Measurements from ENCODE around the gene FOXE3.

DNA sequence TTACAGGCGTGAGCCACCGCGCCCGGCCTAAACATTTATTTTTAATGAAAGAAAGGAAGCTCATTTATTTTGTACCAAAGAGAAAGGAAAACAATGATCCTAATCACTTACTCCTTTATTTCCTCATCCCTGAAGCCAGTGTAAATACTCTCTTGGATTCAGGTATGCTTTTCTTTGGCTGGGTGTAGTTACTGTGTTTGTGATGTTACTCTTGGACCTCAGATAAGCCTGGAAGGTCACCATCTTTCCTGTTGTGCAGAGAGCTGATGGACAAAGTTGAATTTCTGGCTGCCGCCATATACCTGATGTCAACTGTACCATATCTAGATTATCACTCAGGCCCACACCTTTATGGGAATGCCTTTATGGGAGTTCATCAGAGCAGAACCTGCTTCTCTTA is 35.4 kb upstream of the FOXE3 start:
- TF ChIP-seq CTCF (IDR thresholded peaks at IDR 0.05) (no peak), JUN (IDR thresholded peaks at IDR 0.05) (no peak), MYC (IDR thresholded peaks at IDR 0.05; ENCODE audit: borderline replicate concordance, low read length) (no peak), CEBPB (IDR thresholded peaks at IDR 0.05) (no peak), KDM1A (IDR thresholded peaks at IDR 0.05; ENCODE audit: low read depth) (no peak), USF2 (IDR thresholded peaks at IDR 0.05) (no peak), POLR2A (IDR thresholded peaks at IDR 0.05; ENCODE audit: low read length) (no peak), RCOR1 (IDR thresholded peaks at IDR 0.05; ENCODE audit: low read depth, low read length) (no peak), CHD2 (IDR thresholded peaks at IDR 0.05; ENCODE audit: low read length, partially characterized antibody) (no peak), MAZ (IDR thresholded peaks at IDR 0.05; ENCODE audit: borderline replicate concordance, low read depth, low read length) (no peak), BCL3 (IDR thresholded peaks at IDR 0.05) (no peak), MAFK (IDR thresholded peaks at IDR 0.05; ENCODE audit: partially characterized antibody) (no peak)

Data from A549 (cell line).